HG03045 (cell line): ENCODE measurements around the gene ANKRD44.

Experiments used
- ATAC-seq: cut with Tn5 transposase; IDR thresholded peaks from one replicate; pipeline ENCODE4 v1.9.1; 2021; ENCODE audit warnings: mild to moderate bottlenecking, moderate library complexity; ENCODE audit not compliant: unreplicated experiment

ANKRD44 gene

GRCh38 chr2:197265036-197265435, 45.5 kb downstream of the ANKRD44 start:
- no peak for ATAC-seq

- no peak for ATAC-seq
These were observed 46.2 kb downstream of the ANKRD44 start for GRCh38 chr2:197264332-197264731.

GRCh38 chr2:197263077-197263476, 47.5 kb downstream of the ANKRD44 start:
- ATAC-seq = no peak

DNA sequence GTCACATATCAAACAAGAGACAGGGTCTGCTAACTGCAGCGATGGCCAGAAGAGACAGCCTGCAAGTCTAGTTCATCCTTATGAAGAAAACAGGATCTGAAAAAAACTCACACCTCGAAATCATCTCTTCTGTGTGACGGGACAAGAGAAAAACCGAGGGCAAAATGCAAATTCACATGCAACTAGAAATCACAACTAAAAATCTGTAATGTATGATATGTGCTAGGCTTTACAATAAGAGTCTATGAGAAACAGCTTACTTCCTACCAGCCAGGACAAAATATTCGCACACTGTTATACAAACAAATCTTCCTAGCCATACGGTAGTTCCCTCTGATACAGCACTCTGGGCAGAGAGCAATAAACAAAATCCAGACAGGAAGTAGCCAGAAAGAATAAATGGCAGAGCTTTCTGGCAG, 48.8 kb downstream of the ANKRD44 start:
- ATAC-seq = peak; percentile 51

- ATAC-seq = no peak
These were observed 51.0 kb downstream of the ANKRD44 start for GRCh38 chr2:197259470-197259999.

- ATAC-seq = no peak
These were observed 52.0 kb downstream of the ANKRD44 start for GRCh38 chr2:197258580-197258979.

DNA sequence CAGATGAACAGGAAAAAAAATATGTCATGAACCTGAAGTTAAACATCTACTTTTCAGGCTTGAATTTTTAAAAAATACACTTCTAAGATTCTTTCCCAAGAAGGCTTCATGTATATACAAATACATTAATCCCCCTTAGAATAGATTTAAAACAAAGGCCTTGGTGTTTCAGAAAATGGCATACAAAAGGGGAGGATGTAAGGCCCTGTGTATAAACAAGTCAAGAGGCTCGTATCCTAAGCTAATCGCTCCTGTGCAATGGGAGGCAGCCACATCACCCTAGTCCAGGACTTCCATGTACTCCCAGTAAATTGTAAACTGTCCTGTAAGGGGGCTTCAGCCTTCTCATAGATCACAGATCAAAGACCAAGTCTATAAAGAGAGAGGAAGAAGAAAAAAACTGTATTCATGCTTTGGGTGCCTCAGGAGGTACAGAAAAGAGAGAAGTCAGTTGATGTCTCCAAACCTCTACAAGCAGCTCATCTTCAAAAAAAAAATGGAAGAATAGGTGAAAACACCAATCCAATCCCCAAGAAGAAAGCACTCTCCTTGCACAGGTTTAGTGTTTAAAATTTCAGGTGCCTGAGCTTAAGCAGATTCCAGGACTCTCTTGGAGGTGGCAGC, 53.9 kb downstream of the ANKRD44 start:
- no peak for ATAC-seq

DNA sequence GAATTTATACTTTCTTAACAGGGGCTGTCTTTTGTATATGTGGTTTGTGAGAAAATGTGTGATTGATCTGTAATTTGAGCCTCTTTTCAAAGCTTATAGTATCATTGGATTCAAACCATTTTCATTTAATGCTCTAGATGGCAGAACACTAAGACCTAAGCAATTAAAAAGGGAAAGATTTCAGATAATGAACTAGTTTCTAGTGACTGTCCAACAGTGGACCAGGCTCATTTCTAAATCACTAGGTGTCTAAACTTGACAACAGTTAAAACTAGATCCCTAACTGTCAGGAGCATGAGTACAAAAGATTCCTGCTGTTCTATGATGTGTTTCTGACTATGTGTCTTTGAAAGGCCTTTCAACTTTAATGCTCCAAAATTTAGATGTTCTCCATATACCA, 54.6 kb downstream of the ANKRD44 start:
- no peak for ATAC-seq

GRCh38 chr2:197255543-197255942, 55.0 kb downstream of the ANKRD44 start:
- peak; percentile 98 for ATAC-seq

GRCh38 chr2:197254776-197255530, 55.6 kb downstream of the ANKRD44 start:
- peak; percentile 38 for ATAC-seq

- ATAC-seq = no peak
These were observed 59.0 kb downstream of the ANKRD44 start for GRCh38 chr2:197251576-197251975.

DNA sequence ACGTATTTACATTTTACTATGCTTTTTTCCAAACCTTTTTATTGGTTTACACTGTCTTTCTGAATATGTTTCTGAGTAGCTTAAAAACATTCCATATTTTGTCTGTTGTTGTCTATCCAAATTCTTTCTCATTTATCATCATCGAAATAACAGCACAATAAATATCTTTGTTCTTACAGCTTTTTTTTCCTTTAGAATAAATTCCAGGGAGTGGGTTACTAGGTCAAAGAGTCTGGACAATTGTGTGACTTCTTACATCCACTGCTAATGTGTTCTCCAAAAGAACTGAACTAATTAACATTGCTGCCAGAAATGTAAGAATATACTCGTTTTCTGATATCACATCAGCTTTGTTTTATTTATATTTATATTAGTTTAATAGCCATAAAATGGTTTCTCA, 59.4 kb downstream of the ANKRD44 start:
- no peak for ATAC-seq

DNA sequence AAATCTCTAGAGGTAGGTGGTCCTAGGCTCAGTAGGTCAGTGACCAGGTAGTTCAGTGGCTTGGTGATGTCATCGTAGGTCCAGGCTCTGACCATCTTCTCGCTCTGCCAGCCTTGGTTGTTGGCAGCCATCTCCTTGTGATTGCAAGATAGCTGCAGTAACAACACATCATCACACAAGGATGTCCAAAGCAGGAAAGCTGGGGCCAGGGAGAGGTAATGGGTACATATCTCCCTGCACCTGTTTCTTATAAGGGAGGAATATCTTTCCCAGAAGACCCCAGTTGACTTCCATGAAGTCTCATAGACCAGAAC, 60.5 kb downstream of the ANKRD44 start:
- no peak for ATAC-seq

DNA sequence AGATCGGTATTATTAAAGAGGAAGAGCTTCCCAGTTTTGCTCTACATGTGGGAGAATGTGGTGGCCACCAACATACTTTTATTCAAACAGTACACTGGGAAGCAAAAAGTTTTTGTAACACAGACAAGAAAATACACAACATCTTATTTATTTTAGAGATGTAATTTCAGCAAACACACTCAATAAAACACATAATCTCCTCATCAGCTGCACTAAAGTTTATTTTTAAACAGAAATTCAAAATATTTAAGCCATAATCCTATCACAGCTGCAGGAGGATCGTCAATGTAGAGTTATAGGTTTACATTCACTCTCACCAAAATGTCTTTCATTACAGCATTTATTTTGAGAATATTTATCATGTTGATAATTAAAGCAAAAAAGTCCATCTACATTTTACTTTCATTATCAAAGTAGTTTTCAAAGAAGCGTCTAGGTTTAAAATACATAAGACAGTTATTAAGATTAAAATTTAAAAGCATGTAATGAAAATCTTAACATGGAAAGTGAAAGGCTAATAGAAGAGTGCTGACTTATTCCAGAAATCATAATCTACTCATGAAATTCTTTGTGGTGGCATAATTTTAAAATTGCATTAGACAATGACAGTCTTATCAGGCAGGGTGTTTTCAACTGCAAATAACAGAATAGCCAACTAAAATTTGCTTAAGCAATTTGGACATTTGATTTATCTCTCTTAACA, 61.0 kb downstream of the ANKRD44 start:
- no peak for ATAC-seq

DNA sequence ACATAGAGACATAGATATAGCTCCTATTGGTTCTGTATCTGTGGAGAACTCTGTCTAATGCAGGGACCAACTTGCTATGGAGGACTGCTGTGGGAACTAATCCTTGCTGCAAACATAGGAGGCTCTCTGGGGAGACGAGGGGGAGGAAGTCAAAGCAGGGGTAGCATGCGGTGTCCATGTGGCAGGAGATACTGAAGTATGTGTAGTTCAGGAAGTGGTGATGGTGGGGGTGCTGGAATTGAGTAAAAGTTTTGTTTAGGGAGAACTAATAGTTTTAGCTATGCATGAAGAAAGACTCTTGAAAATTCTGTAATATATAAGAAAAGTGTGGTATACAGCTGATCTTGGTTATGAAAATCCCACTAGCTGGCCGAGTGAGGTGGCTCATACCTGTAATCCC, 62.0 kb downstream of the ANKRD44 start:
- no peak for ATAC-seq

GRCh38 chr2:197248001-197248401, 62.6 kb downstream of the ANKRD44 start:
- ATAC-seq = no peak

DNA sequence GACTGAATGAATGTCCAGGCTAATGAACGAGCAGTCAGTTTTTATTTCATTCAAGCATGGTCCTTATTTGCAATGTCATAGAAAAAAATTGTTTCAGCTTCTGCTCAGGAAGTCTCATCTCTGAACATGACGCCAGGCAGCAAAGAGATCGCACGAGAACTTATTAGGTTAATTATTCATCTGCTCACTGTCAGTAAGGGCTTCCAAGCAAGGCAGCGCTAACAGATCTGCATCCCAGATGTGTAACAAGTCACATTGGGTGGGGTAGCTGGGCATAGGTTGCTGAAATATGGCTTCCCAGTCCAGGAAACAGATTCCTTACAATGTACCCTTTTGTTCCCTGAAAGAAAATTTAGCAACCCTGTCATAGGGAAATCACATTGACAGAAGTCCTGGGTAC, 63.5 kb downstream of the ANKRD44 start:
- no peak for ATAC-seq

DNA sequence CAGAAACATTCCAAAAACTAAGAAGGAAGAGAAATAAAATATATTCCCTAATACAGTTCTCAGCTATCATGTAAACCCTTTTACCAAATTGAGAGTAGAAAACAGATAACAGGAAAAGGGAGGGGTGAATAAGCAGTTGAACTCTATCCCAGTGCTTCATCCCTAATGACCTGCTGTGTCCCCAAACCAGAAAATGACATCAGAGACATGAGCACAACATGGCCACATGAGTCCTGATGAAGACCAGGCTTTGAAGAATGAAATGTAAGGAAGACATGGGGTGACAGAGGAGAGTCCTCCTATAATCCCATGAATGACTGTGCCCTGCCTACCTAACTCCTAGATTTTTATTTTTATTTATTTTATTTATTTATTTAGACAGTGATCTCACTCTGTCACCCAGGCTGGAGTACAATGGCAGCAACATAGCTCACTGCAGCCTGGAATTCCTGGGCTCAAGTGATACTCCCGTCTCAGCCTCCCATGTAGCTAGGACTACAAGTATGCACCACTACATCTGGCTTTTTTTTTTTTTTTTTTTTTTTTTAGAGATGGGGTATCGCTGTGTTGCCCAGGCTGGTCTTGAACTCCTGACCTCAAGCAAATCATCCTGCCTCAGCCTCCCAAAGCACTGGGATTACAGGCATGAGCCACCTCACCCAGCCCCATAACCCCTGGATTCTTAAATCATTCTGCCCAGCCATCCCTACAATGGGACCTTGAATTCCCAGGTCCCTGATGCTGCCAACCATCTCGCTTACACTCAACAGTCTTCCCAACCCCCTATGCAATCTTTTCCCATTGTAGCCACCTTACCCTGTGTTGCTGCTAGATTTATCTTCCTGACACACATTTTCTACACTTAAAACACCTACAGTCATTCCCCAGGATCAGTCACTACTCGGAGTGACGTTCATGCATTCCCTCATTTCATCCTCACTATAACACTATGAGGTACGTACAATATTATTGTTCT, 64.5 kb downstream of the ANKRD44 start:
- no peak for ATAC-seq

GRCh38 chr2:197244349-197244748, 66.2 kb downstream of the ANKRD44 start:
- no peak for ATAC-seq

DNA sequence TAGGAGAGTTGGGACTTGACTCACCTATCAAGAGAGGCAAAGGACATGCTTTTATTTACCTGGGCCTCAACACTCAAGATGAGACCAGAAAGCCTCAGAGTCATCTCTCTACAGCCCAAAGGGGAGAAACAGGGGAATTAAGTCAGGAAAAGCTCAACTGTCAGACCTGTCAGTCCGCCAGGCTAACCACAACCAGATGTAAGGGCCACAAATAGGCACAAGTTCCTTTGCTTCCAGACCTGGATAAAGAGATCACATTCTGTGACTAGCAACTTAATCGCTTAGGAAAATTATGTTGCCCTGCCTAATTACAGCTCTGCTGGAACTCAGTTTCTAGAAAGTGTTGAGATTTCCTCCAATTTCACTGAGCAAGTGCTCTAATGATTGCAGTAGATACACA, 67.9 kb downstream of the ANKRD44 start:
- no peak for ATAC-seq

GRCh38 chr2:197241596-197241995, 69.0 kb downstream of the ANKRD44 start:
- no peak for ATAC-seq
